ENCODE data around the gene FKBP15. TPM values are rescaled to one million over a fixed set of nuclear protein-coding genes. Genes with fewer than 3 reads are reported as not detected.
A peak's percentile ranks its signal among the peaks of the same experiment; 100 is the strongest.

The FKBP15 gene
- total RNA-seq, 1 donor from 2014 or later: 18.7 TPM

DNA sequence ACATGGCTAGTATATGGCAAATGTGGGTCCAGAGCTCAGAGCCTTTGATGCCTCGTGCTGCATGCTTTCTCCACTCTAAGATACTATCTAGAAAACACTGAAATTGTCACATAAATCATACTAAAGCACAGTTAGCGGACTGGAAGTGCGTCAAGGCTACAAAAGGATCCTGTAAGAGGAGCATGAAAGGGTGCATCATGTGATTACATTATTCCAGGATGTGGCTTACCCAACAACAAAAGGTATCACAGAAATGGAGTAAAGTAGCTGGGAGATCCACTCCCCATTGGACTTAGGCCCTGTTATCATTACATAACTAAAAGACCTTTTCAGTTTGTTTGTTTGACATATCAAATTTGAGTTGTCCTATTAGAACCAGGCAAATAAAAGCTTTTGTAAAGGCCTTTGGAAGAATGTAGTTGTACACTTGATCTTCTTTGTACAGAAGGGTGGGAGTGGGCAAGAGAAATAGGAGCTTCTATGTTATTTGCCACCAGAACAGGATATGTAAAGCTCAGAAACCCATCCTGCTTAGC, 7.1 kb upstream of the FKBP15 start:
- DNase-seq: no peak

DNA sequence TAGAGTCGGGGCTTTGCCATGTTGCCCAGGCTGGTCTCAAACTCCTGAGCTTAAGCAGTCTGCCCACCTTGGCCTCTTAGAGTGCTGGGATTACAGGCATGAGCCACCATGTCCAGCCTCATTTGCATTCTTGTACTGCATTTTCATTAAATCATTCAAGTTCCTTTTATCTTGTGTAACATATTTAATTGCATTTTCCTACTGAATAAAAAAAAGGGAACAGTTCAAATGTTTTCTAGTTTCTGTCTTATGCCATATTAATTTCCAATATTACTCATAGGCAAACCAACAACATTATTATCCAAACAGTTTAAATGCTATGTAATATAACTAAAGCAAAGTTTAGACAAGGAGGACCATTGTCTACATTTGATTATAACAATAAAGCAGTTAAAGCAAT, 6.4 kb upstream of the FKBP15 start:
- no peak for DNase-seq

DNA sequence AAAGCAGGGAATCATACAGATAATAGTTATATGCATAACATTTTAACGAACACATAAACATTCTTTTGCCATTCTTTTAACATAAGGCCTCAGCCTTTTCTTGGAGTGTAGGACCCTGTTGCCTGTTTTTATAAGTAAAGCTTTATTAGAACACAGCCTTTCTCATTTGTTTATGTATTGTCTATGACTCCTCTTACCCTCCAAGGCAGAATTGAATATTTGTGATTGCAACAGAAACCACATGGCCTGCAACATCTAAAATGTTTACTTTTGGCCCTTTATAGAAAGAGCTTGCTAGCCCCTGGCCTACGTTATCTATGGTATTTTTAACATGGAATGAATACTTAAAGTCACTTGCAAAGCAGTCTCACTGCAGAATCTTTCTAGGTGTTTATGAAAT, 2.9 kb upstream of the FKBP15 start:
- no peak for DNase-seq

GRCh38 chr9:113222482-113222841, 1.4 kb upstream of the FKBP15 start:
- peak; percentile 4 for DNase-seq

GRCh38 chr9:113221800-113222481, 864 bp upstream of the FKBP15 start:
- peak; percentile 10 for DNase-seq

DNA sequence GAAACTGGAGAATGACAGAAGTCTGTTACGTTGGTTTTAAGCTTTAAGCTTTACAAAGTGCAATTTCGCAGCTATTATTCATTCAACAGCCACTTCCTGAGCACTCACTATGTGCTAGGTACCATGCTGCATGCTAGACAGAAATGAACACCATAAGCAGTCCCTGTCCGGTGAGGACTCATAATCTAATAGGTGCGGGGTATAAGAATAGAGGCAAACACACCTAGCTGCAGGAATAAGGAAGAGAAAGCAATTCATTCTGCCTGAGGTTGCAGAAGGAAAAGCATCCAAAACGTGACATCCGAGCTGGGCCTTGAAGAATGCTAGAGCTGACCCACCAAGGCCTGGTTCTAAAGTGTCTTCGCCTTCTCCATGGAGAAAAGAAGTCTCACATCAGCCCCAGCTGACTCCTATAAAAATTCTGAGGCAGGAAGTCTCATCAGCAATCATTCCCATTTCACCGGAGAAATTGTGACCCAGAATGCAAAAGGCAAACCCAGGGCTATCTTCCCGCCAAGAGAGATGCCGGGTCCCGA, 542 bp downstream of the FKBP15 start:
- peak; percentile 23 for DNase-seq

GRCh38 chr9:113219969-113220368, 1.1 kb downstream of the FKBP15 start:
- DNase-seq: no peak

- DNase-seq: no peak
These were observed 1.7 kb downstream of the FKBP15 start for GRCh38 chr9:113219186-113219936.

DNA sequence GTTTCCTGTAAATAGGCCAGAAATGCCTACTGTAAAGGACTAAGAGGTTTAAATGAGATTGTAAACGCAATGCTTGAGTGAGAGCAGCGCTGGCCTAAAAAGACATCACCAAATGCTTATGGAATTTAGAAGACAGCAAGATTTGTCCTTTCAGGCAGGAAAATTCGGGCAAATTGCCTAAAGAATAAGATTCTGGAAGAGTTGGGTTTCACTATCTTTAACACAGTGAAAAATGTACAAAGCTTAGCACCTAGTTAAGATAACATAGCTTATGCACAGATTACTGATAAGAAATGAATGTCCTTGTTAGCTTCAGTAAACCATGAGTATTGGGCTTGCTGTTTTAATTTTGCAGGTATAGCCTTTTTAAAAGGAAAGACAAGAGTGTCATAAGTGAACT, 4.7 kb downstream of the FKBP15 start:
- DNase-seq: no peak

DNA sequence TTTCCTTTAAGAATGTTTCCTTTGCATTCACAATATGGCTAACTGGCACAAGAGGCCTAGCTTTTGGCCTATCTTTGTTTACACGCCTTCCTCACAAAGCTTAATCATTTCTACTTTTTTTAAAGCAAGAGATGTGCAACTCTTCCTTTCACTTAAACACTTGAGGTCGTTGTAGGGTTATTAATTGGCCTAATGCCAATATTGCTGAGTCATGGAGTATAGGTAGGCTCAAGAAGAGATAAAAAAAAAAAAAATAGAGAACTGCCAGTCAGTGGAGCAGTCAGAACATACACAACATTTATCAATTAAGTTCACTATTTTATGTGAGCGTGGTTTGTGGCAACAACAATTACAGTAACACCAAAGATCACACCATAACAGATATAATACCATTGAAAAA, 5.9 kb downstream of the FKBP15 start:
- peak; percentile 86 for DNase-seq

DNA sequence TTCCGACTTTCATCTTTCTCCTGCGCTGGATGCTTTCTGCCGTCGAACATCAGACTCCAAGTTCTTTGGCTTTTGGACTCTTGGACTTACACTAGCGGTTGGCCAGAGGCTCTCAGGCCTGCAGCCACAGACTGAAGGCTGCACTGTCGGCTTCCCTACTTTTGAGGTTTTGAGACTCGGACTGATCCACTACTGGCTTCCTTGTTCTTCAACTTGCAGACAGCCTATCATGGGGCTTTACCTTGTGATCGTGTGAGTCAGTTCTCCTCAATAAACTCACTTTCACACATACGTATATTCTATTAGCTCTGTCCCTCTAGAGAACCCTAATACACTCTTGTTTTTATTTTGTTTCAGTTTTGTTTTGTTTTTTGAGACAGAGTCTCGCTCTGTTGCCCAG, 10.3 kb downstream of the FKBP15 start:
- no peak for DNase-seq

- no peak for DNase-seq
These were observed 15.2 kb downstream of the FKBP15 start for GRCh38 chr9:113205861-113206260.

- no peak for DNase-seq
These were observed 15.6 kb downstream of the FKBP15 start for GRCh38 chr9:113205432-113205831.

DNA sequence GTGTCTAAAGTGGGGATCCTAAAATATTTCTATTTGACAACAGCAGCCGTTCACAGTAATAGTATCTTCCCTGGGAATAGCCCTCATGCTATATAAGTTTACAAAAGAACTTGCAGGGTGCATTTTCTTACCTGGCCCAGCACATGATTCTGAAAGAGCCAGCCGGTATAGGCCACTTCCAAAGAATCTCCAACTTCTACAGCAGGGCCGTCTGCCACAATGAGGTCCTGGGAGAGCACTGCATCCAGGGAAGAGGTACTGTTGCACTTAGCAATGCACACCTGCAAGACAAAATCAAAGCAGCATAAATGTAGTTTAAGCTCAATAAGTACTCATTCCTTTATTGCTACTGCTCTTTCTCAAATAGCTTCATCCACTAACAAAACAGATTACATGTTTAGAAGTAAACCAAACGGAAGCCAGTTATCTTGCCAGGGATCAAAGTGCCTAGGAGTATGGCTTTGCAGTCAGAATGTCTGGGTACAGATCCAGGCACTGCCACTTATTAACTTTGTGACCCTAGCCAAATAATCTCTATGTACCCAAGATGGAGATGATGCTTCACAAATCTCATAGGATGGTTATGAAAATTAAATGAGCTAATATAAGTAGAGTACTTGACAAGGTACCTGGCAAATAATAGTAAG, 21.3 kb downstream of the FKBP15 start:
- DNase-seq: no peak

DNA sequence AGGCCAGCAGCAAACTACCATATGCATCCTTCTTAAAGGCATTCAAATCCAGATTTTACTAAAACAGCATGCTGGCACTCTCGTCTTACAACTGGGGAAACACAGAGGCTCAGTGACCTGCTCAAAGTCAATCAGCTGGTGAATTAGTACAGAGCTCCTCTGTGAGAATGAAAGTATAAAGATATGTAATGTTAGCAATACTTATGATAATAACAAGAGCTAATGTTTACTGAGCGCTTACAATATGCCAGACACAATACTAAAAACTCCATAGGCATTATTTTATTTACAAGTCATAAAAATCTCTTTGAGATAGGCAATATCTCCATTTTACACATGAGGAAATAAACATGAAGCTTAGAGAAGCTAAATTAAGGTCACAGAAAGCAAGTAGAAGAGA, 28.6 kb downstream of the FKBP15 start:
- no peak for DNase-seq

- peak; percentile 75 for DNase-seq
These were observed 33.0 kb downstream of the FKBP15 start for GRCh38 chr9:113187929-113188595.

GRCh38 chr9:113186137-113186755, 34.8 kb downstream of the FKBP15 start:
- DNase-seq: no peak

GRCh38 chr9:113185271-113185670, 35.8 kb downstream of the FKBP15 start:
- no peak for DNase-seq

GRCh38 chr9:113184539-113184938, 36.5 kb downstream of the FKBP15 start:
- DNase-seq: no peak

GRCh38 chr9:113183956-113184488, 37.1 kb downstream of the FKBP15 start:
- DNase-seq: no peak

- no peak for DNase-seq
These were observed 39.9 kb downstream of the FKBP15 start for GRCh38 chr9:113181165-113181564.

DNA sequence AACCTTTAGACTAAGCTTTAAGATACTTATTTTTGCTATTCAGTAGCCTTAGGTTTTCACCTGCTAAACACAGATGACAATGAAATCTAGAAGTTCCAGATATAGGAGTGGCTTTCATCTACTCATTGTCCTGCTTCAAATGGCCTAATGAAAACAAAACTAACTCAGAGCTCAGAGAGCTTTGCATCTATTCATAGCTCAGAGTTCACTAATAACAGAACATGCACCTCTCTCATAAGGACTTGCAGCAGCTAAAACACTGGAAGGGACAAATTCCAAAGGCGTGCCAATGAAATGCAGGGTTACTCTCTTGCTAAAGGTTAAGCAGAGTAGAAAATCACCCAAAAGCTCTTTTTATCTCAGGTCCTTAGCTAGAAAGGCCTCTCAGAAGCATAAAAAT, 41.2 kb downstream of the FKBP15 start:
- DNase-seq: no peak

All from dermis blood vessel endothelial cell (primary cell).